C4-2B (cell line): ENCODE results near the gene PGM2.

Experiments
- CTCF ChIP-seq: fragments of 450-650 bp; conservative IDR thresholded peaks from 2 replicates; pipeline ENCODE4 v1.5.1; 2017; ENCODE audit warnings: mild to moderate bottlenecking
- ZFX ChIP-seq: fragments of 450-650 bp; IDR thresholded peaks from 2 replicates; pipeline ENCODE4 v1.6.1; 2017

GRCh38 chr4:37896206-37896860 is 69.8 kb downstream of the PGM2 start:
- TF ChIP-seq CTCF, result no peak
- no peak for TF ChIP-seq ZFX
